SK-N-SH treated with all-trans-retinoic acid at 6 μM for 48 hours (cell line): Measurements from ENCODE around the gene CFTR.

Experiments
- ATAC-seq: fragments of 200-7000 bp; cut with Tn5 transposase; 3 replicates; pipeline ENCODE4 v1.9.1; 2020; ENCODE audit warnings: mild to moderate bottlenecking, moderate library complexity
- ARNTL ChIP-seq: fragments of 450-650 bp; formaldehyde crosslinking; IDR thresholded peaks from 2 replicates; pipeline ENCODE4 v1.5.0; 2020; ENCODE audit warnings: low read depth, mild to moderate bottlenecking, moderate library complexity, borderline replicate concordance
- BACH2 ChIP-seq: fragments of 250-450 bp; sonication (Bioruptor Pico); IDR thresholded peaks from 2 replicates; pipeline ENCODE4 v1.9.0; 2021; ENCODE audit warnings: mild to moderate bottlenecking, borderline replicate concordance
- CREB5 ChIP-seq: fragments of 250-450 bp; sonication (Bioruptor Pico); IDR thresholded peaks from 2 replicates; pipeline ENCODE4 v1.5.1; 2020; ENCODE audit warnings: low read depth, mild to moderate bottlenecking, moderate library complexity
- CSRNP3 ChIP-seq: fragments of 250-450 bp; sonication (Bioruptor Pico); IDR thresholded peaks from 2 replicates; pipeline ENCODE4 v1.5.1; 2021; ENCODE audit warnings: mild to moderate bottlenecking, moderate library complexity
- ESRRG ChIP-seq: fragments of 250-450 bp; sonication (Bioruptor Pico); IDR thresholded peaks from 2 replicates; pipeline ENCODE4 v1.6.1; 2021; ENCODE audit warnings: mild to moderate bottlenecking
- GLIS3 ChIP-seq: fragments of 250-450 bp; sonication (Bioruptor Pico); IDR thresholded peaks from 2 replicates; pipeline ENCODE4 v1.5.0; 2020; ENCODE audit warnings: mild to moderate bottlenecking, moderate library complexity
- OSR1 ChIP-seq: fragments of 250-450 bp; sonication (Bioruptor Pico); IDR thresholded peaks from 2 replicates; pipeline ENCODE4 v1.8.0; 2022; ENCODE audit warnings: moderate library complexity, mild to moderate bottlenecking, inconsistent platforms
- PATZ1 ChIP-seq: fragments of 250-450 bp; sonication (Bioruptor Pico); IDR thresholded peaks from 2 replicates; pipeline ENCODE4 v1.8.0; 2020; ENCODE audit warnings: mild to moderate bottlenecking, moderate library complexity, borderline replicate concordance
- POU6F1 ChIP-seq: fragments of 250-450 bp; sonication (Bioruptor Pico); IDR thresholded peaks from 2 replicates; pipeline ENCODE4 v1.8.0; 2021; ENCODE audit warnings: low read depth, mild to moderate bottlenecking, moderate library complexity, borderline replicate concordance
- PPARA ChIP-seq: fragments of 250-450 bp; sonication (Bioruptor Pico); IDR thresholded peaks from 2 replicates; pipeline ENCODE4 v1.5.0; 2020; ENCODE audit warnings: mild to moderate bottlenecking, borderline replicate concordance
- RARB ChIP-seq: fragments of 250-450 bp; sonication (Bioruptor Pico); IDR thresholded peaks from 2 replicates; pipeline ENCODE4 v1.8.0; 2021; ENCODE audit warnings: mild to moderate bottlenecking, moderate library complexity
- SNAI2 ChIP-seq: fragments of 250-450 bp; sonication (Bioruptor Pico); IDR thresholded peaks from 2 replicates; pipeline ENCODE4 v1.5.0; 2020; ENCODE audit warnings: mild to moderate bottlenecking, moderate library complexity
- TOX ChIP-seq: fragments of 250-450 bp; sonication (Bioruptor Pico); IDR thresholded peaks from 2 replicates; pipeline ENCODE4 v1.8.0; 2021; ENCODE audit warnings: mild to moderate bottlenecking, moderate library complexity, borderline replicate concordance
- TSHZ2 ChIP-seq: fragments of 250-450 bp; sonication (Bioruptor Pico); IDR thresholded peaks from 2 replicates; pipeline ENCODE4 v1.5.0; 2020; ENCODE audit warnings: mild to moderate bottlenecking, moderate library complexity
- ZC3H10 ChIP-seq: fragments of 250-450 bp; sonication (Bioruptor Pico); IDR thresholded peaks from 2 replicates; pipeline ENCODE4 v1.5.1; 2021; ENCODE audit warnings: mild to moderate bottlenecking, moderate library complexity
- ZFP30 ChIP-seq: fragments of 450-650 bp; formaldehyde crosslinking; IDR thresholded peaks from 2 replicates; pipeline ENCODE4 v1.5.0; 2022; ENCODE audit warnings: mild to moderate bottlenecking, moderate library complexity
- ZNF565 ChIP-seq: fragments of 450-650 bp; formaldehyde crosslinking; conservative IDR thresholded peaks from 2 replicates; pipeline ENCODE4 v1.5.0; 2020; ENCODE audit warnings: low read depth, mild to moderate bottlenecking, moderate library complexity
- ZNF70 ChIP-seq: fragments of 450-650 bp; formaldehyde crosslinking; IDR thresholded peaks from 2 replicates; pipeline ENCODE4 v1.5.0; 2020; ENCODE audit warnings: mild to moderate bottlenecking, moderate library complexity
- ZNF8 ChIP-seq: fragments of 450-650 bp; formaldehyde crosslinking; IDR thresholded peaks from 2 replicates; pipeline ENCODE4 v1.5.0; 2020; ENCODE audit warnings: mild to moderate bottlenecking, moderate library complexity

CFTR gene

GRCh38 chr7:117444646-117445045 lies 35.2 kb upstream of the CFTR start (continued):
- TF ChIP-seq POU6F1 (CRISPR knock-in tag) = no peak
- no peak for TF ChIP-seq GLIS3
- no peak for TF ChIP-seq ZNF8 (CRISPR knock-in tag)
- TF ChIP-seq ZC3H10 = no peak
- no peak for TF ChIP-seq TOX (CRISPR knock-in tag)
- no peak for TF ChIP-seq ESRRG (CRISPR knock-in tag)
- TF ChIP-seq OSR1 (CRISPR knock-in tag) = no peak
- no peak for TF ChIP-seq CREB5 (CRISPR knock-in tag)
- TF ChIP-seq ZNF70 = no peak
- TF ChIP-seq ZNF565 (CRISPR knock-in tag) = no peak
- TF ChIP-seq SNAI2 = no peak
- TF ChIP-seq, all 23 proteins: peak for 0

- no peak for ATAC-seq
- TF ChIP-seq CSRNP3 (CRISPR knock-in tag) = no peak
- no peak for TF ChIP-seq ARNTL (CRISPR knock-in tag)
- no peak for TF ChIP-seq ZFP30 (CRISPR knock-in tag)
- no peak for TF ChIP-seq BACH2 (CRISPR knock-in tag)
- TF ChIP-seq GLIS3 = no peak
- TF ChIP-seq OSR1 (CRISPR knock-in tag) = no peak
- TF ChIP-seq TOX (CRISPR knock-in tag) = no peak
- TF ChIP-seq ESRRG (CRISPR knock-in tag) = no peak
- TF ChIP-seq ZNF70 = no peak
- TF ChIP-seq ZC3H10 = no peak
- TF ChIP-seq TSHZ2 (CRISPR knock-in tag) = no peak
- no peak for TF ChIP-seq CREB5 (CRISPR knock-in tag)
- no peak for TF ChIP-seq POU6F1 (CRISPR knock-in tag)
These were observed 34.6 kb upstream of the CFTR start for GRCh38 chr7:117445206-117445605.

GRCh38 chr7:117446220-117446815 lies 33.5 kb upstream of the CFTR start:
- no peak for ATAC-seq
- TF ChIP-seq TSHZ2 (CRISPR knock-in tag) (no peak), RARB (no peak), PPARA (CRISPR knock-in tag) (no peak), PATZ1 (no peak), ZFP30 (CRISPR knock-in tag) (no peak), ZC3H10 (no peak), POU6F1 (CRISPR knock-in tag) (no peak), TOX (CRISPR knock-in tag) (no peak), ZNF70 (no peak), ESRRG (CRISPR knock-in tag) (no peak)
